K562 (cell line): ENCODE data around the gene FAM187B. TPM values are rescaled to one million over a fixed set of nuclear protein-coding genes. Genes with fewer than 3 reads are reported as not detected.

Experiments
- ARHGAP35 ChIP-seq: fragments of 450-650 bp; IDR thresholded peaks from 2 replicates; pipeline ENCODE4 v1.6.1; 2018; ENCODE audit not compliant: partially characterized antibody
- CBX1 ChIP-seq: sonication (generic); IDR thresholded peaks from 2 replicates; pipeline ENCODE4 v1.6.1; 2016; ENCODE audit warnings: antibody characterized with exemption, low read depth, mild to moderate bottlenecking
- CREB3L1 ChIP-seq: fragments of 450-650 bp; IDR thresholded peaks from 2 replicates; pipeline ENCODE4 v1.6.1; 2014; ENCODE audit warnings: low read depth, mild to moderate bottlenecking, moderate library complexity, borderline replicate concordance
- ESRRA ChIP-seq: fragments of 450-650 bp; IDR thresholded peaks from 2 replicates; pipeline ENCODE4 v1.6.1; 2014; ENCODE audit warnings: low read depth, mild to moderate bottlenecking, moderate library complexity, borderline replicate concordance
- FOS ChIP-seq: IDR thresholded peaks from 3 replicates; pipeline ENCODE4 v1.6.1; 2011; ENCODE audit not compliant: insufficient read length; ENCODE audit errors: extremely low read depth
- HLTF ChIP-seq: fragments of 450-650 bp; IDR thresholded peaks from 2 replicates; pipeline ENCODE4 v1.6.1; 2016
- ILF3 ChIP-seq: fragments of 450-650 bp; IDR thresholded peaks from 2 replicates; pipeline ENCODE4 v1.6.1; 2018; ENCODE audit warnings: antibody characterized with exemption, mild to moderate bottlenecking, moderate library complexity, borderline replicate concordance
- NUFIP1 ChIP-seq: fragments of 450-650 bp; IDR thresholded peaks from 2 replicates; pipeline ENCODE4 v1.6.1; 2018; ENCODE audit not compliant: partially characterized antibody
- PHB ChIP-seq: fragments of 250-450 bp; sonication (Bioruptor Pico); IDR thresholded peaks from 2 replicates; pipeline ENCODE4 v1.5.0; 2021
- POLR2AphosphoS5 ChIP-seq: IDR thresholded peaks from 2 replicates; pipeline ENCODE4 v1.6.1; 2011; ENCODE audit warnings: mild to moderate bottlenecking, low read depth, low read length, moderate library complexity; ENCODE audit not compliant: control insufficient read depth, insufficient read depth
- PRPF4 ChIP-seq: fragments of 200-400 bp; formaldehyde crosslinking; IDR thresholded peaks from one replicate; pipeline ENCODE4 v1.6.1; 2017; ENCODE audit warnings: low read length, low read depth, mild to moderate bottlenecking; ENCODE audit not compliant: insufficient read depth, poor library complexity, severe bottlenecking
- SAP30 ChIP-seq: fragments of 200-600 bp; sonication (generic); IDR thresholded peaks from 2 replicates; pipeline ENCODE4 v1.6.1; 2012; ENCODE audit warnings: borderline replicate concordance, low read depth, mild to moderate bottlenecking, moderate library complexity, low read length, control low read depth, inconsistent platforms; ENCODE audit not compliant: insufficient read depth, poor library complexity, severe bottlenecking
- SIN3A ChIP-seq, 2 experiments: fragments of 150-350 bp in 1 of 2; IDR thresholded peaks; 2 replicates each; pipeline ENCODE4 v1.6.1; 2011 to 2016; ENCODE audit warnings: borderline replicate concordance in 2 of 2, low read depth in 2 of 2, low read length in 2 of 2, mild to moderate bottlenecking in 2 of 2, moderate library complexity in 2 of 2; ENCODE audit not compliant: control insufficient read depth in 1 of 2
- SUPT5H ChIP-seq: fragments of 450-650 bp; IDR thresholded peaks from 2 replicates; pipeline ENCODE4 v1.6.1; 2016
- ZNF232 ChIP-seq: sonication (generic); formaldehyde crosslinking; IDR thresholded peaks from 2 replicates; pipeline ENCODE4 v1.8.0; 2022; ENCODE audit warnings: mild to moderate bottlenecking, missing genetic modification reagents
- ZNF253 ChIP-seq: fragments of 250-450 bp; sonication (Bioruptor Pico); conservative IDR thresholded peaks from 2 replicates; pipeline ENCODE4 v1.6.1; 2021; ENCODE audit warnings: mild to moderate bottlenecking
- ZNF436 ChIP-seq: fragments of 250-450, 450-650 bp; sonication (Bioruptor Pico); formaldehyde crosslinking; IDR thresholded peaks from 2 replicates; pipeline ENCODE4 v1.7.0; 2020; ENCODE audit warnings: mild to moderate bottlenecking
- polyA plus RNA-seq, 8 experiments: library from polyadenylated mRNA; depleted of rRNA in 4 of 8; stranded (reverse) in 5 of 8; unstranded in 3 of 8; fragments of >200 nt; fragmentation: Nextera tagmentation in 2 of 8; fragmentation: Illumina TruSeq in 1 of 8; extraction: Ambion mirVana in 2 of 8; extraction: Trizol in 1 of 8; gene quantifications; 2 replicates each; pipeline versions ENCODE4 v1.2.1 to v1.2.3, GENCODE V29; 2011 to 2014; ENCODE audit warnings: inconsistent platforms in 1 of 8, missing spikeins in 1 of 8
- total RNA-seq, 7 experiments: library from RNA; depleted of rRNA in 6 of 7; stranded (reverse); fragments of >200 nt in 6 of 7; fragmentation: Illumina TruSeq in 2 of 7; extraction: Trizol in 2 of 7; gene quantifications; 2 replicates each; pipeline versions ENCODE4 v1.2.1 to v1.2.3, GENCODE V29; 2011 to 2021; ENCODE audit warnings: low replicate concordance in 1 of 7
- TF ChIP-seq, protein P1 (sequence below): fragments of 150-350 bp; IDR thresholded peaks from 2 replicates; pipeline ENCODE4 v1.6.1; 2014; ENCODE audit warnings: low read depth, mild to moderate bottlenecking, low read length, borderline replicate concordance
- TF ChIP-seq, protein P2 (sequence below): sonication (generic); formaldehyde crosslinking; IDR thresholded peaks from 2 replicates; pipeline ENCODE4 v1.8.0; 2022; ENCODE audit warnings: mild to moderate bottlenecking, missing genetic modification reagents, borderline replicate concordance

FAM187B gene
- total and polyA plus RNA-seq, 9 of the 15 experiments (the other 6 are each of a cell fraction or from before 2014, with no cell fraction given): 0.04 to 0.09 TPM; not detected in 7

- no peak for TF ChIP-seq NUFIP1
- TF ChIP-seq ESRRA: no peak
- TF ChIP-seq CREB3L1: no peak
- no peak for TF ChIP-seq FOS
- 0 out of 2 replicates have a peak, but pooled peaks have one; percentile 24 for TF ChIP-seq CBX1
- TF ChIP-seq PRPF4: no peak
- no peak for TF ChIP-seq ZNF232 (CRISPR knock-in tag)
- TF ChIP-seq, protein P1, sequence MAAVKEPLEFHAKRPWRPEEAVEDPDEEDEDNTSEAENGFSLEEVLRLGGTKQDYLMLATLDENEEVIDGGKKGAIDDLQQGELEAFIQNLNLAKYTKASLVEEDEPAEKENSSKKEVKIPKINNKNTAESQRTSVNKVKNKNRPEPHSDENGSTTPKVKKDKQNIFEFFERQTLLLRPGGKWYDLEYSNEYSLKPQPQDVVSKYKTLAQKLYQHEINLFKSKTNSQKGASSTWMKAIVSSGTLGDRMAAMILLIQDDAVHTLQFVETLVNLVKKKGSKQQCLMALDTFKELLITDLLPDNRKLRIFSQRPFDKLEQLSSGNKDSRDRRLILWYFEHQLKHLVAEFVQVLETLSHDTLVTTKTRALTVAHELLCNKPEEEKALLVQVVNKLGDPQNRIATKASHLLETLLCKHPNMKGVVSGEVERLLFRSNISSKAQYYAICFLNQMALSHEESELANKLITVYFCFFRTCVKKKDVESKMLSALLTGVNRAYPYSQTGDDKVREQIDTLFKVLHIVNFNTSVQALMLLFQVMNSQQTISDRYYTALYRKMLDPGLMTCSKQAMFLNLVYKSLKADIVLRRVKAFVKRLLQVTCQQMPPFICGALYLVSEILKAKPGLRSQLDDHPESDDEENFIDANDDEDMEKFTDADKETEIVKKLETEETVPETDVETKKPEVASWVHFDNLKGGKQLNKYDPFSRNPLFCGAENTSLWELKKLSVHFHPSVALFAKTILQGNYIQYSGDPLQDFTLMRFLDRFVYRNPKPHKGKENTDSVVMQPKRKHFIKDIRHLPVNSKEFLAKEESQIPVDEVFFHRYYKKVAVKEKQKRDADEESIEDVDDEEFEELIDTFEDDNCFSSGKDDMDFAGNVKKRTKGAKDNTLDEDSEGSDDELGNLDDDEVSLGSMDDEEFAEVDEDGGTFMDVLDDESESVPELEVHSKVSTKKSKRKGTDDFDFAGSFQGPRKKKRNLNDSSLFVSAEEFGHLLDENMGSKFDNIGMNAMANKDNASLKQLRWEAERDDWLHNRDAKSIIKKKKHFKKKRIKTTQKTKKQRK: no peak
- TF ChIP-seq, protein P2, sequence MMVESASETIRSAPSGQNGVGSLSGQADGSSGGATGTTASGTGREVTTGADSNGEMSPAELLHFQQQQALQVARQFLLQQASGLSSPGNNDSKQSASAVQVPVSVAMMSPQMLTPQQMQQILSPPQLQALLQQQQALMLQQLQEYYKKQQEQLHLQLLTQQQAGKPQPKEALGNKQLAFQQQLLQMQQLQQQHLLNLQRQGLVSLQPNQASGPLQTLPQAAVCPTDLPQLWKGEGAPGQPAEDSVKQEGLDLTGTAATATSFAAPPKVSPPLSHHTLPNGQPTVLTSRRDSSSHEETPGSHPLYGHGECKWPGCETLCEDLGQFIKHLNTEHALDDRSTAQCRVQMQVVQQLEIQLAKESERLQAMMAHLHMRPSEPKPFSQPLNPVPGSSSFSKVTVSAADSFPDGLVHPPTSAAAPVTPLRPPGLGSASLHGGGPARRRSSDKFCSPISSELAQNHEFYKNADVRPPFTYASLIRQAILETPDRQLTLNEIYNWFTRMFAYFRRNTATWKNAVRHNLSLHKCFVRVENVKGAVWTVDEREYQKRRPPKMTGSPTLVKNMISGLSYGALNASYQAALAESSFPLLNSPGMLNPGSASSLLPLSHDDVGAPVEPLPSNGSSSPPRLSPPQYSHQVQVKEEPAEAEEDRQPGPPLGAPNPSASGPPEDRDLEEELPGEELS: no peak
- no peak for TF ChIP-seq PHB
- TF ChIP-seq SAP30: no peak
- no peak for TF ChIP-seq HLTF
- TF ChIP-seq SUPT5H: no peak; the same call in 1 of the 2 replicates
- TF ChIP-seq ILF3: no peak
- no peak for TF ChIP-seq SIN3A (IDR thresholded peaks at IDR 0.05; ENCODE audit: borderline replicate concordance in 2 of 2, control insufficient read depth in 1 of 2, low read depth in 2 of 2, low read length in 2 of 2)
- no peak for TF ChIP-seq ZNF253 (CRISPR knock-in tag)
- TF ChIP-seq ZNF436 (CRISPR knock-in tag): no peak
- TF ChIP-seq ARHGAP35: no peak
- TF ChIP-seq POLR2AphosphoS5: peak; percentile 55; the same call in 1 of the 2 replicates
These were observed 38.8 kb upstream of the FAM187B start (continued) for GRCh38 chr19:35267353-35267817.
